NCI-H1048 (cell line): Measurements from ENCODE around the gene ARNT2.
"Not testable (repeated sequence)": the region's sequence is repeated elsewhere in the genome, so short reads cannot be mapped to it uniquely, and the experiment has no call there.

ENCODE experiments used
- DNase-seq: peaks from one replicate; lab custom pipeline; 2025; lab: John Stamatoyannopoulos, UW

The ARNT2 gene

DNA sequence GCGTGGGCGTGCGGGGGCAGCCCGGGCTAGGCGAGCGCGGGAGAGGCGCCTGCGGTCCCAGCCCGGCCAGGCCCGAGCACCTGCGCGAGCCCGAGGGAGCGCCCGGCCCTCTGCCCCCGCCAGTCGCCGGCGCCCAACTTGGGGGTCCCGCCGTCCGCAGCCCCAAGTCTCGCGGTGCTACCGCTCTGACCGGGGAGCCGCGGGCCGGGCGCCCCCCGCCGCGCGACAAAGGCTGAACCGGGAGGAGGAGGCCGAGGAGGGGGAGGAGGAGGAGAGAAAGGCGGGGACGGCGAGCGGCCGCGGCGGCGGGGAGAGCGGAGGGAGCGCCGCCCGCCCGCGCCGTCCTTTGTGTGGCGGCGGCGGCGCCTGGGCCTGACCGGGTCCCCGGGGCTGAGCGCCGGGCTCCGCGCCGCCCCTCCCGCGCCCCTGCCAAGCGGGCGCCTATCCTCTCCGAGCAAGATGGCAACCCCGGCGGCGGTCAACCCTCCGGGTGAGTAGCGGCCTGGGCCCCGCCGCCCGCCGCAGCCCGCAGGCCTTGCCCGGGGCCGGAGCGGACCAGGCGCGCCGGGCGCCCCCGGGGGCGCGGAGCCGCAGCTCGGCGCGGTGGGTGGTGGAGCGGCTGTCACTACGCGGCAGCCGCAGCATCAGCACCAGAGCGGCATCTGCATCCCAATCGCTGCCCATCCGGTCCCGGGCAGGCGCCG is at the start of gene ARNT2:
Gene ARNT2 (plus strand): TSS at position 326 of the 704 bp plus-strand sequence. CDS start 134 bp downstream, at position 460.
- DNase-seq = no peak

DNA sequence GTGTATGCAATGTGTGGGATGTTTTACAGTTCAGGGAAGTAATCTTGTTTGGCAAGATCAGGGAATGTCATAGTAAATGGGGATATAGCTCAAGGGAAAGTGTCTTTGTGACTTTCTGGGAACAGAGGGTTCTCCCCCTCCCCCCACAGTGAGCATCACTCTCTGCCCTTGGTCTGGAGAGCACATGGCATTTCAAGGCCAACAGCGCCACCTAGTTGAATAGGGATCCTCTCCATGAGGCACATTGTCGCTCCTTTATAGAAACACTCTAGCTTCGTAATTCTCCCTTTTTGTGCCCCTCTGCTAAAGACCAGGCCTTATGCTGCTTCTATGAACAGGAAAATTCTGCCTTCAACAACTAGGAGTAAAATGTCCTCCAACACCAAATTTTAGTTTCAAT is 37.1 kb upstream of the ARNT2 start:
- DNase-seq = no peak

- no peak for DNase-seq
Measured at GRCh38 chr15:80367661-80368060, 36.5 kb upstream of the ARNT2 start.

- DNase-seq = no peak
Measured at GRCh38 chr15:80371924-80372323, 32.3 kb upstream of the ARNT2 start.

- DNase-seq = no peak
Measured at GRCh38 chr15:80374441-80374840, 29.7 kb upstream of the ARNT2 start.

DNA sequence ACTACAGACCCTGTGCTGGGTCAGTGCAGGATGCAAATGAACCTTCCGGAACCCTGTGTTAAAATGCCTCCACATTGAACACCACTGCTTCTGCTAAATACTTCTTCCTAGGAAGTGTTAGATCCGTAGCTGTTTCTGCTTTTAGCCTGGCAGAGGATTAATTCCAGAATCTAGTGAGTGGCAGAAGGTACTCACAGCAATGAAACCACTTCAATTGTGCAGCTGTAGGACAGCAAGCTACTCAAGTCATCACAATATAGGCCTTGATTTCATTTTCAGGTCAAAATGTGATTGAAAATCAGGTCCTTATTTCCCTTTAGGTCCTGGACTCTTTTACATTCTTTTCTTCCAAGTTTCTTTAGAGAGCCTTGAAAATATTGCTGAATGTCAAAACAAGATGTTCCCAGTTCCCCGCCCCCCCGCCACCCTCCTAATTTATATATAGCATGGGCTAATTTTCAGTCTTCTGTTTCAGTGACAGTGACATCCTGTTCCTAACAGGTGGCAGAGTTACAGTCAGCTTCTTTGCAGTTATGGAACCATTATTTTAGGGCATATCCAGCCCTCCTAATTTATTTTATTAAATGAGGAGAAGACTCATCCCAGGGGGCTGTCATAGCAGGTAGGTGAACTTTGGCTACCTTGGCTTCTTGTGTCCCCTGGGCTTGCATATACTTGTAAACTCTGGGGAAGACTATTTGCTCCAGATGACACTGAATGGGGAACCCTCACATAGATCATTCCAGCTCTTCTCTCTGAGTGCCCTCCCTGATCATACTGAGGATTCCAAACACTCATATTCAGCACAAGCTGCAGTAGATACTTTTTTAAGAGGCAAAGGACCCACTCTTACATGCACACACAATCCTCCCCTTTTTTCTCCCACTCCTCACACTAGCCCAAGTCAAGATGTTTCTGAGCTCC is 28.0 kb upstream of the ARNT2 start:
- DNase-seq = no peak

DNA sequence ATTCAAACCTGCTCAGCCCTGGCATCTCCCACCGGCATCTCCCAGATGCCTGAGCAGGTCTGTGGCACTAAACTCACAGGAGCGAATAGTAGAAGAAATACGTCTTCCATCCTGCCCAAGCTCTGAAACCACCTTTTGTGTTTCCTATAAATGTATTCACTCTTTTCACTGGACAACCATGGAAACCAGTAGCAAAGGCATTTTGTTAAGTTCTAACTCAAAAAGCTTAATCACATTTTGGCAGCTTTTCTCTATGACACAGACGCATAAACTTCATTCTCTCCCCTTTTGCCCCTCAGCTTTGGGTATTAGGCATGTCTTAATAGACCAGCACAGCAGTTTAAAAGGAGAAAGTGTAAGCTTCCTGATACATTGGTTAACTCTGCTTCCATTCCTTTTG is 24.5 kb upstream of the ARNT2 start:
- DNase-seq = no peak

GRCh38 chr15:80380154-80380553 is 24.0 kb upstream of the ARNT2 start:
- DNase-seq = no peak

- no peak for DNase-seq
Measured at GRCh38 chr15:80382285-80382684, 21.9 kb upstream of the ARNT2 start.

GRCh38 chr15:80384432-80384831 is 19.8 kb upstream of the ARNT2 start:
- no peak for DNase-seq

DNA sequence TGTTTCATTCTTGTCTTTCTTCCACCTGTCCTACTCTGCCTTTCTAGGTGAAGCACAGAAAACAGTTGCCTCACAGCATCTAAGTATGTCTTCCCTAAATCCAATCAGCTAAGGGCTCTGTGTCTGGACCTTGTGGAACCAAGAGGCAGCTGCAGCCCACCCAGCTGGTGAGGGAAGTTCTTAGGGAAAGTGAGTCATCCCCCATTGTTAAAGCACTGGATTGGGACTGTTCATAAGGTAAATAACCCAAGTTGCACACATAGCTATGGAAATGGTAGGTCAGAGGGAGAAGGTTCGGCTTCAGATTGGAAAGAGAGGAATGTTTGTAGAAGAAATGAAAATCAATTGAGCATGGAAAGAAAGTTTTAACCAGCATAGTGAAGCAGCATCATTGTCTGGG is 18.0 kb upstream of the ARNT2 start:
- DNase-seq = no peak

GRCh38 chr15:80388326-80388725 is 15.9 kb upstream of the ARNT2 start:
- no peak for DNase-seq

GRCh38 chr15:80389370-80389769 is 14.8 kb upstream of the ARNT2 start:
- no peak for DNase-seq

GRCh38 chr15:80390942-80391341 is 13.2 kb upstream of the ARNT2 start:
- not testable (repeated sequence) for DNase-seq

DNA sequence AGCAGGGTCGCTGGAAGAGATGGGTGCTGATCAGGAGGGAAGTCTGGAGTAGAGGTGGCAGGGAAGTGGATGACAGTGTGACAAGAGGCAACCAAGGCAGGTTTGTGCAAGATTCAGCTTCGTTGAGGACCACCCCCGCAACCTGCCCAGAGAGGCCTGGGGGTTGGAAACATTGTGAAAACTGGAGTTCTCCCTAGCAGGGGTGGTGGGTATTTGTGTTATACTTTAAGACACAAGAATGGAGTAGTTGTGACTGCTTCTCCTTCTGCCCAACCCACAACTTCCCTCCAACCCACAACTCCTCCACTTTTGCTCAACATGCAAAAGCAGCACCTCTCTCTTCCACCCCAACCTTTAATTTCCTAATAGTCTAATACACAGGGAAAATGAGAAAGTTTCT is 8.6 kb upstream of the ARNT2 start:
- DNase-seq = no peak

- DNase-seq = no peak
Measured at GRCh38 chr15:80396096-80396495, 8.1 kb upstream of the ARNT2 start.

DNA sequence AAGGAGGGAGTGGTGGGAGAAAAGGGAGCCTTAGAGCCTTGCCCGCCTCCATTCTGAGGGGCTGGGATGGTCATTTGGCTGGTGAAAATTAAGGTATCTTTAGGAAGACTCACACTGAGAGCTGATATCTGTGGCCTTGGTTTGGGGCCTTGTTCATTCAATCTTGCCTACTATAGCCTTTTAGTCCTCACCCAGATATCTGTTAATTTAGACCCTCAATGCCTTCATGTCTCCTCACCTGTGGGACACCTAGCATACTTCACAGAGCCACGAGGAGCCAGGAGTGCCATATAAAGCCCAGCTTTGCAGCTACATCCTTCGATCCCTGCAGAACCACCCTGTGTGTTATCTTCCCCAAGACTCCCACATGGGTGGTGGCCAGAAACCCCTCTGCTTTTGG is 4.7 kb upstream of the ARNT2 start:
- DNase-seq = no peak

DNA sequence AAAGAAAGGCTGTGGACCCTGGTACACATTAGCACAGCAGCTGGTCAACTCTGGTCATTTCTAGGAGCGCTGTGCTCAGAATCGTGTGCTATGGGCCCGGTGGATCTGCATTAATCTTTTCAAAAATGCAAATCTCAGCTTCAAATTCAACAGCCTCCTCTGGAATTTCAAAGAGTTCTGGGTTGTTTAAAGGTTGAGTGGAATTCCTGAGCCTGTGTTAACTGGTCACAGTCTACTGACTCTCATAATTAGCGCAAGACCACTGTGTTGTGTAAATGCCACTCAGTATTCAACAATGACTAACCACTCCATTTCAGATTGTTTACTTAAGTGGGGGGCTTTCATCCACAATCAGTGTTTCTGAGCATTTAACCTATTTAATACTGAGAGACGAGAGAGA is 2.7 kb upstream of the ARNT2 start:
- no peak for DNase-seq

DNA sequence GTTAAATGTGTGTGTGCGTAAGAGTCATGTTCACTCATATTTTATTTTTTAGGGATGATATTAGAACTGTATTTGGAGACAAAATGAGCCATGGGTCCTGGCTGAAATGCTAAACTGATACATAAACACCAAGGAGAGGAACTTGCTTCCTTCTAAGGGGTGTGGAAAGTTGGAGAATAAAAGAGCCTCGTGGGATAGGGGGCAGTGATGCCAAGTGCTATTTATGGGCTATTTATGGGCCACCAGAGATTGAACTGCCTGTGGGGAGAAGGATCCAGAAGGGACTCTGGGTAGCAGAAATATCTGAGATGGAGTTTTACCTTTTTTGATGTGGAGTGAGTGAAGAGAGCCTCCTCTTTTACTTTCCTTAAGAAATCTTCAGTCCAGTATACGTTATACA is 1.8 kb upstream of the ARNT2 start:
- no peak for DNase-seq

GRCh38 chr15:80403712-80404056 is 498 bp upstream of the ARNT2 start:
- no peak for DNase-seq

DNA sequence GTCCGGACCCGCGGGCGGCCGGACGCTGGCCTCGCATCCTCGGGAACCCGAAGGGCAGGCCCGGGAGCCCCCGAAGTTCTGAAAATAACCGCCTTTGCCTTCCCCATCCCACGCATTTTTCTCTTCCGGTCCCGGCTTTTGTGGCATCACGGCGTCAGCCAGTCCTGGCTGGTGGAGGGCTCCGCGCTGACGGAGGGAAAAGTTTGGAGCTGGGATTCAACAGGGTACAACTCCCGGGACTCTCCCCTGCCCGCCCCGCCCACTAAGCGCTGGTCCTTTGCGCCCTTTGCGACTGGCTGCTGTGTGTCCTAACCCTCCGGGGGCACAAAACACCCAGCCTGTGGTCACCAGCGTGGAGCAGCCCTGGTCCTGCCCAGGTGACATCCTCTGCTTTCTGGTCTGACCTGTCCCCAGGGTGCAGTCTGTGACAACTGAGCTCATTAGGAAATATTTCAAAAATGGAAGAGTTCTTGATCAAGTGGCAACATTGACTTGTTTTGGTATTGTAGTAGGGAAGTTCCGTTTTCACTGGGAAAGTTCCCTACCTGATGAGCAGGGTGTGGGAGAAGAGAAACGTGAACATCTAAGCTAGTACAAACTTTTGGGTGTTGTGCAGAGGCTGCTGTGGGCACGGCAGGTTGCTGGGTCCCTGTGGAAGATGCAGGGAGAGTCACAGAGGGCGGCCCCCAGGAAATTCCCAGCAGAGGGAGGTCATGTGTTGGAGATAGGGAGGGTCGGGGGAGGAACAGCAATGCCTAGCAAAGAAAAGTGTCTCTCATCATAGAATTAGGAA is 775 bp downstream of the ARNT2 start:
- DNase-seq = no peak

- DNase-seq = no peak
Measured at GRCh38 chr15:80405554-80405850, 1.3 kb downstream of the ARNT2 start.

- no peak for DNase-seq
Measured at GRCh38 chr15:80405970-80406369, 1.8 kb downstream of the ARNT2 start.
